ENCODE data around the gene BST1. TPM values are rescaled to one million over a fixed set of nuclear protein-coding genes. Genes with fewer than 3 reads are reported as not detected.

BST1 gene
- total and polyA plus RNA-seq, 12 donors = 1.3 to 5.7 (median 3.0) TPM

DNA sequence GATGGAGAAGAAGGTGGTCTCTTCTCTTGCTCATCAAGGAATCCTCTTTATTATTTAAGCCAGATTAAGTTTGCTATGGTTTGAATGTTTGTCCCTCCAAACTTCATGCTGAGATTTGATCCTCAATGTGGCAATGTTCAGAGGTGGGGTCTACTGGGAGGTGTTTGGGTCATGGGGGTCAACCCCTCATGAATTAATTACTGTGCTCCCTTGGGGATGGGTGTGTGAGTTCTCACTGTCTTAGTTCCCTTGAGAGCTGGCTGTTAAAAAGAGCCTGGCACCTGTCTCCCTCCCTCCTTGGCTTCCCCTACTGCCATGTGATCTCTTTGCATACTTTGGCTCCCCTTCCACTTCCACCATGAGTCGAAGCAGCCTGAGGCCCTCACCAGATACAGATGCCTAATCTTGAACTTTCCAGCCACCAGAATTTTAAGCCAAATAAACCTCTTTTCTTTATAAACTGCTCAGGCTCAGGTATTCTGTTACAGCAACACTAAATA lies 39.3 kb downstream of the BST1 start:
- no peak for DNase-seq
- TF ChIP-seq, protein P1, sequence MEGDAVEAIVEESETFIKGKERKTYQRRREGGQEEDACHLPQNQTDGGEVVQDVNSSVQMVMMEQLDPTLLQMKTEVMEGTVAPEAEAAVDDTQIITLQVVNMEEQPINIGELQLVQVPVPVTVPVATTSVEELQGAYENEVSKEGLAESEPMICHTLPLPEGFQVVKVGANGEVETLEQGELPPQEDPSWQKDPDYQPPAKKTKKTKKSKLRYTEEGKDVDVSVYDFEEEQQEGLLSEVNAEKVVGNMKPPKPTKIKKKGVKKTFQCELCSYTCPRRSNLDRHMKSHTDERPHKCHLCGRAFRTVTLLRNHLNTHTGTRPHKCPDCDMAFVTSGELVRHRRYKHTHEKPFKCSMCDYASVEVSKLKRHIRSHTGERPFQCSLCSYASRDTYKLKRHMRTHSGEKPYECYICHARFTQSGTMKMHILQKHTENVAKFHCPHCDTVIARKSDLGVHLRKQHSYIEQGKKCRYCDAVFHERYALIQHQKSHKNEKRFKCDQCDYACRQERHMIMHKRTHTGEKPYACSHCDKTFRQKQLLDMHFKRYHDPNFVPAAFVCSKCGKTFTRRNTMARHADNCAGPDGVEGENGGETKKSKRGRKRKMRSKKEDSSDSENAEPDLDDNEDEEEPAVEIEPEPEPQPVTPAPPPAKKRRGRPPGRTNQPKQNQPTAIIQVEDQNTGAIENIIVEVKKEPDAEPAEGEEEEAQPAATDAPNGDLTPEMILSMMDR (IDR thresholded peaks at IDR 0.05) = no peak
- Histone ChIP-seq H3K9me3 (peaks cover 0 to 22% (median 5%) of the 10 kb centered on the region in 11 donors), H3K36me3 (no peaks in the 10 kb centered on the region), H3K4me3 (no peak overlapping the region), H3K27me3 (no peaks in the 10 kb centered on the region), H3K27ac (no peak overlapping the region), H3K4me1 (no peaks in the 10 kb centered on the region)
- intact Hi-C loops (cut with DNase I) = no loop called here
- no peak for ATAC-seq
- 40% methylated on average over 1 of the region's 1 CpG for WGBS, 2 donors

DNA sequence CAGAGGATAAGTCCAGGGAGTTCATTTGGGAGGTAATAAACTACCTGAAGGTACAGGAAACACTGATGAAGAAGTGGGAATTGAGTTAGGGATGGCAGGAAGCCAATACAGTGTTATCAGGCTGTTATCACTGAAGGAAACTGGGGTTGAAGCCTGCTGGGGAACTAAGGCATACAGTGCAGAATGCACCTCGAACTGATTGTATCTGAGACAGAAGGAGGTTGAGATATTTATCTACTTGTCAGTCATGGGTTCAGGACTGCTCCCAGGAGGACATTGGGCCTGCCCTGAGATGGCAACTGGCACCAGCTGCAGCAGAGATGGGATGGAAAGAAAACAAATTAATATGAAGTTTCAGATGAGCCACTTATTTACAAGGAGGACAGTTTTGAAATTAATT lies 39.8 kb downstream of the BST1 start:
- DNase-seq (no peak), ATAC-seq (no peak)
- H3K4me3 ChIP-seq = no peak overlapping the region
- intact Hi-C loops (cut with DNase I) = no loop called here
- TF ChIP-seq, protein P1 (IDR thresholded peaks at IDR 0.05) = no peak
- peaks cover 0 to 22% (median 5%) of the 10 kb centered on the region in 11 donors for H3K9me3 ChIP-seq
- H3K36me3 ChIP-seq = no peaks in the 10 kb centered on the region
- no peaks in the 10 kb centered on the region for H3K4me1 ChIP-seq
- no peaks in the 10 kb centered on the region for H3K27me3 ChIP-seq
- WGBS, 2 donors = 17 to 22% methylated on average over 1 of the region's 1 CpG
- H3K27ac ChIP-seq = no peak overlapping the region

DNA sequence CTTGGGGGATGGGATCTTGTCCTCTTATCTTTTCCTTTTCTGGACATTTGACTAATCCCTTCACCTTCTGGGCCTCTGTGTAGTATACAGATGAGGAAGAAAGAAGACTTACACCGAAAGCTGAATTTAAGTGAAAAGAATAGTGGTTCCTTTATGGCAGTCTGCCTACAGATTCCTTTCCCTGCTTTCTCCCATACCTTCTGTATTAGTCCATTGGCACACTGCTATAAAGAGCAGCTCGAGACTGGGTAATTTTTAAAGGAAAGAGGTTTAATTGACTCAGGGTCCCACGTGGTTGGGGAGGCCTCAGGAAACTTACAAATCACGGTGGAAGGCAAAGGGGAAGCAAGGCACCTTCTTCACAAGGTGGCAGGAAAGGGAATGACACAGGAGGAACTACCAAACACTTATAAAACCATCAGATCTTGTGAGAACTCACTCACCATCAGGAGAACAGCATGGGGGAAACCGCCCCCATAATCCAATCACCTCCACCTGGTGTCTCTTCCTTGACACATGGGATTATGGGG lies 41.2 kb downstream of the BST1 start:
- Histone ChIP-seq H3K27me3 (no peaks in the 10 kb centered on the region), H3K4me3 (no peak overlapping the region), H3K9me3 (peaks cover 0 to 22% (median 5%) of the 10 kb centered on the region in 11 donors), H3K4me1 (no peaks in the 10 kb centered on the region), H3K27ac (no peak overlapping the region), H3K36me3 (no peaks in the 10 kb centered on the region)
- ATAC-seq = no peak
- DNase-seq = no peak
- intact Hi-C loops (cut with DNase I) = no loop called here
- 46 to 54% methylated on average over 5 of the region's 5 CpGs for WGBS, 2 donors
- TF ChIP-seq, protein P1 (IDR thresholded peaks at IDR 0.05) = no peak

DNA sequence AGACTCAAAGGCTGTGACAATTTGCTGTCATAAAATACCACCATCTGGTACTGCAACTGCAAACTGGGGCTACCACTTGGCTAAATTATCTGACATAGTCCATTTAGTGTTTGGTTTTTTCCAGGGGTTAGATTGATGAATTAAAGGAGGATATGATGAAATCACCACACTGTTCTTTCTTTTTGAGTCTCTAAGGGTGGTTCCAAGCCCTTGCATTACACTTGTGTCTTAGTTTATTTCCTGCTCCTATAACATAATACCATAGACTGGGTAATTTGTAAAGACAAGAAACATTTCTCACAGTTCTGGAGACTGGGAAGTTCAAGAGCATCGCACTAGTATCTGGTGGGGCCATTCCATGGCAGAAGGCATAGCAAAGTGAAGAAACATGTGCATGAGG lies 43.2 kb downstream of the BST1 start:
- no peak overlapping the region for H3K4me3 ChIP-seq
- no peaks in the 10 kb centered on the region for H3K4me1 ChIP-seq
- intact Hi-C loops (cut with DNase I) = no loop called here
- DNase-seq (no peak), ATAC-seq (no peak)
- 97 to 98% methylated on average over 1 of the region's 1 CpG for WGBS, 2 donors
- TF ChIP-seq, protein P1 (IDR thresholded peaks at IDR 0.05) = no peak
- no peaks in the 10 kb centered on the region for H3K27me3 ChIP-seq
- H3K36me3 ChIP-seq = no peaks in the 10 kb centered on the region
- H3K27ac ChIP-seq = no peak overlapping the region
- H3K9me3 ChIP-seq = peaks cover 0 to 19% (median 5%) of the 10 kb centered on the region in 11 donors
